Activated CD4-positive, alpha-beta T cell treated with anti-CD3 and anti-CD28 coated beads for 4 hours (primary cell): ENCODE measurements around the gene CLTCL1.
A peak's percentile ranks its signal among the peaks of the same experiment; 100 is the strongest.

Experiments used
- DNase-seq, 2 donors: peaks; one replicate each; pipeline ENCODE4 v3.0.0-alpha.2; 2020

CLTCL1 gene

GRCh38 chr22:19194766-19195536, 96.6 kb downstream of the CLTCL1 start:
- no peak for DNase-seq

- no peak for DNase-seq
Measured at GRCh38 chr22:19193879-19194278, 97.6 kb downstream of the CLTCL1 start.

- DNase-seq = no peak
Measured at GRCh38 chr22:19187716-19188563, 103.6 kb downstream of the CLTCL1 start.

GRCh38 chr22:19184276-19184997, 107.1 kb downstream of the CLTCL1 start:
- no peak for DNase-seq

- DNase-seq = no peak
Measured at GRCh38 chr22:19183216-19183615, 108.3 kb downstream of the CLTCL1 start.

- no peak for DNase-seq
Measured at GRCh38 chr22:19182472-19183157, 108.9 kb downstream of the CLTCL1 start.

GRCh38 chr22:19181786-19182471, 109.6 kb downstream of the CLTCL1 start:
- no peak for DNase-seq

- no peak for DNase-seq
Measured at GRCh38 chr22:19180740-19181410, 110.6 kb downstream of the CLTCL1 start.

GRCh38 chr22:19180234-19180633, 111.3 kb downstream of the CLTCL1 start:
- DNase-seq = no peak

- no peak for DNase-seq
Measured at GRCh38 chr22:19179497-19180048, 111.9 kb downstream of the CLTCL1 start.

GRCh38 chr22:19178657-19179496, 112.6 kb downstream of the CLTCL1 start, which contains the start of gene SLC25A1:
Gene SLC25A1, minus strand, starts transcription at chr22:19178736. Its CDS starts 63 bp downstream, at chr22:19178673.
- peak; percentile 81 to 82 for DNase-seq

GRCh38 chr22:19178065-19178656, 113.4 kb downstream of the CLTCL1 start:
- peak; percentile 47 to 50 for DNase-seq

GRCh38 chr22:19177164-19178064, 114.1 kb downstream of the CLTCL1 start:
- no peak for DNase-seq

- no peak for DNase-seq
Measured at GRCh38 chr22:19176732-19177131, 114.8 kb downstream of the CLTCL1 start.

- no peak for DNase-seq
Measured at GRCh38 chr22:19176175-19176643, 115.3 kb downstream of the CLTCL1 start.

- DNase-seq = no peak
Measured at GRCh38 chr22:19175602-19176174, 115.8 kb downstream of the CLTCL1 start.

- DNase-seq = no peak
Measured at GRCh38 chr22:19175026-19175601, 116.4 kb downstream of the CLTCL1 start.
